GM19240 (cell line): Measurements from ENCODE around the gene PTP4A1.

Experiments
- DNase-seq: peaks from one replicate; pipeline ENCODE4 v3.0.0; 2011; ENCODE audit warnings: low spot score; ENCODE audit not compliant: insufficient read length

Gene PTP4A1

GRCh38 chr6:63556369-63556768, 15.9 kb upstream of the PTP4A1 start:
- no peak for DNase-seq

- no peak for DNase-seq
Observed at GRCh38 chr6:63558278-63558677, 14.0 kb upstream of the PTP4A1 start.

- DNase-seq, result no peak
Observed at GRCh38 chr6:63560801-63561287, 11.4 kb upstream of the PTP4A1 start.

GRCh38 chr6:63561288-63561687, 11.0 kb upstream of the PTP4A1 start:
- no peak for DNase-seq

- no peak for DNase-seq
Observed at GRCh38 chr6:63563235-63563634, 9.0 kb upstream of the PTP4A1 start.

GRCh38 chr6:63565058-63565726, 7.1 kb upstream of the PTP4A1 start:
- DNase-seq, result no peak

GRCh38 chr6:63565727-63566596, 6.3 kb upstream of the PTP4A1 start:
- no peak for DNase-seq

- DNase-seq, result no peak
Observed at GRCh38 chr6:63567966-63568365, 4.3 kb upstream of the PTP4A1 start.

GRCh38 chr6:63571361-63572043, 778 bp upstream of the PTP4A1 start:
- DNase-seq, result no peak

GRCh38 chr6:63572747-63573075, 431 bp downstream of the PTP4A1 start:
- DNase-seq, result no peak

GRCh38 chr6:63573076-63573898, 1.0 kb downstream of the PTP4A1 start:
- no peak for DNase-seq

GRCh38 chr6:63573899-63574553, 1.7 kb downstream of the PTP4A1 start:
- DNase-seq, result no peak

GRCh38 chr6:63574554-63574900, 2.2 kb downstream of the PTP4A1 start:
- DNase-seq, result no peak

- no peak for DNase-seq
Observed at GRCh38 chr6:63576147-63576772, 4.0 kb downstream of the PTP4A1 start.

GRCh38 chr6:63576985-63577712, 4.9 kb downstream of the PTP4A1 start:
- no peak for DNase-seq

GRCh38 chr6:63578757-63579156, 6.5 kb downstream of the PTP4A1 start:
- DNase-seq, result no peak

GRCh38 chr6:63579937-63580703, 7.8 kb downstream of the PTP4A1 start:
- no peak for DNase-seq

- DNase-seq, result no peak
Observed at GRCh38 chr6:63580704-63580961, 8.4 kb downstream of the PTP4A1 start.

- no peak for DNase-seq
Observed at GRCh38 chr6:63581355-63582013, 9.2 kb downstream of the PTP4A1 start.
